Thyroid gland (tissue), 4 donors: ENCODE measurements around the gene PIGU.

Experiments
- CTCF ChIP-seq, 6 experiments: fragments of 200-600 bp in 3 of 6; fragments of 450-650 bp in 3 of 6; sonication (generic) in 3 of 6; IDR thresholded peaks; one replicate each; pipeline ENCODE4 v1.5.1; 2016 to 2019; ENCODE audit warnings: antibody characterized with exemption in 6 of 6, mild to moderate bottlenecking in 2 of 6, inconsistent platforms in 1 of 6, moderate library complexity in 1 of 6
- POLR2A ChIP-seq, 2 donors: fragments of 450-650 bp; IDR thresholded peaks; one replicate each; pipeline ENCODE4 v1.6.1; 2017; ENCODE audit warnings: antibody characterized with exemption in 2 of 2, mild to moderate bottlenecking in 2 of 2, moderate library complexity in 1 of 2

DNA sequence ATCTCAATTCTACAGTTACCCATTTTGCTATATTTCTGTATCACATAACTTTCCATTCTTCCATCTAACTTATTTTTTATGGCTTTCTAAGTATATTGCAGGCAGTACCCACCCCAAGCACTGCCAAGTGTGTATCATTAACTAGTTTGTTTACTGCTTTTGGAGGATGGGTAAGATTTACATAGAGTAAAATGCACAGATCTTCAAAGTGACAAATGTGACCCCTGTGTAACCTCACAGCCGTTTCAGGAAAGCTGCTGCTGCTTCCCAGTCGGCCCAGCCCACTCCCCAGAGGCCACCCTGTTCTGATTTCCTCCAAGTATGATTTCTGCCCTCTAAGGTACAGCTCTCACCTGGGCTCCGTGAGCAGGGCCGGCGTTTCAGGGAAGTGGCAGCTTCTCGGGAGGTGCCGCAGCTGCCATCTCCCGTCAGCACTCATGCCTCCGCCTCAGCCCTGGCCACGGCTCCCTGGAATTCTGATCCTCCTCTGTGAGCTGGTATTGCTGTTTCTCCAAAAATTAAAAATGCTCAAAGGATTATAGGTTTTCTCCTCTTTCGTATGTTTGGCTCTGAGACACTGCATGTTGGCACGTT lies 133.3 kb downstream of the PIGU start:
- TF ChIP-seq CTCF (IDR thresholded peaks at IDR 0.05) (no peak), POLR2A (IDR thresholded peaks at IDR 0.05) (no peak)
